GM21423 (cell line): Measurements from ENCODE around the gene MROH2A.

Experiments used
- ATAC-seq: cut with Tn5 transposase; IDR thresholded peaks from one replicate; pipeline ENCODE4 v1.9.1; 2021; ENCODE audit warnings: mild to moderate bottlenecking, moderate library complexity; ENCODE audit not compliant: unreplicated experiment

Gene MROH2A

DNA sequence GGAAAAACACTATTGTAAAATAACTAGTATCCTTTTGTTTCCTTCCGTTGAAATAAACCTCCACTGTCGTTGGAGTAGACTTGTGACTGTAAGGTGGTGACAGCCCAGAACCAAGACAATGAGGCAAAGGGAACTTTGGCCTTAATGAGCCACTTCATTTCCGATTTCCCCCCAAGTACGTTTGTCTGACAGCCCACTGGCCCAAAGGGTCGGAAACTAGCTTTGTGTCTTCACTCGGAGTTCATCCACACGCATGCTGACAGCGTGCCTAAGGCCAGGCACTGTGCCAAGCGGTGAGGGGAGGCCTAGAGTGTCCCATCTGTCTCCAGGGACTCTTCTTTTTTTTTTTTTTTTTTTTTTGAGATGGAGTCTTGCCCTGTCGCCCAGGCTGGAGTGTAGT lies 55.2 kb downstream of the MROH2A start:
- no peak for ATAC-seq

- ATAC-seq = no peak
Measured at GRCh38 chr2:233835230-233836186, 57.4 kb downstream of the MROH2A start.

GRCh38 chr2:233836359-233836758 lies 58.2 kb downstream of the MROH2A start:
- ATAC-seq = no peak

- no peak for ATAC-seq
Measured at GRCh38 chr2:233837694-233838229, 59.6 kb downstream of the MROH2A start.

- no peak for ATAC-seq
Measured at GRCh38 chr2:233838251-233838650, 60.1 kb downstream of the MROH2A start.

DNA sequence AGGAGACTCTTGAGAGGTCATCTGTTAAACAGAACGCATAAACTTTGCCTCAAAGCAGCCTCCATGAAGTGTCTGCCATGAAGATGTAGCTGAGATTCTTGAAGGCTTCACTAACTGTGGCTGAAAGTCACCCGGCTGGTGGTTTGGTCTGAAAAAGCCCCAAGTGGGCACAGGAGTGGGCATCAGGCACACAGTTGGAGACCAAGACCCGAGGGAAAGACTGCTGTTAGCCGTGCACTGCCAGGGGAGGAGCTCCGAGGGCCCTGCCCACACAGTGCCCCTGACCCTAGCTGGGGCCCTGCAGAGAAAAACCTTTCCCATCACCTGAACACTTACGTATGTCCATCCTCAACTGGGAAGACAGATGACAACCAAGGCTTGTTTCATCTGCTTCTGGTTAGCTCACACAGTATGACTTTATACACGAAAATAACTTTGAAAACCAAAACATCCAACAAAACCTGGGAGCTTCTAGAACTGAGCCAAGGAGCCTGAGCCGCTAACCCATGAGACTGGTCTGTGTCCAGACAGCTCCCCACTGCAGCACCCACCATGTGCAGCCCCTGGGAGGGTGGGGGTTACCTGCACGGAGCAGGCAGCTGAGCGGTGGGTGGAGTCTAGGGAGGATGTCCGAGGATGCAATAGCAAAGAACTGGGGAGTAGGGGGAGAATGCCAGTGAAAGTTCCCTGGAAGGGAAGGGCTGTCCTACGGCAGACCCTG lies 60.8 kb downstream of the MROH2A start:
- no peak for ATAC-seq

DNA sequence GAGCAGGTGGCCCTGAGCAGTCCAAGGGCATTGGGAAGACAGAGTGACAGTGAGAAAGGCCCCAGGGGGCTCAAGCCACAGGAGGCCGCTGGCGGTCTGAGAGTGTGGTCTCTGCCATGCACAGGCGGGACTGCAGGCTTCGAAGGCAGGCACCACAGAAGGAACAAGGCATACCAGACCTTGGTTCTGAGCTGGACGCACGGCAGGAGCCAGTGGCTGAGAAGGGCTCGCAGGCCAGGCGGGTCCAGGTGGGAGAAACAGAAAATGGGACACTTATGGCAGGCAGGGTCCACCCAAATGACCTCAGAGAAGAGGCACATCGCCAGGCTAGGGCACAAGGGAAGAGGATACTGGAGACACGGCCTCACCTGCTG lies 61.3 kb downstream of the MROH2A start:
- no peak for ATAC-seq

GRCh38 chr2:233840520-233840919 lies 62.4 kb downstream of the MROH2A start:
- no peak for ATAC-seq

- ATAC-seq = no peak
Measured at GRCh38 chr2:233841183-233841582, 63.1 kb downstream of the MROH2A start.

DNA sequence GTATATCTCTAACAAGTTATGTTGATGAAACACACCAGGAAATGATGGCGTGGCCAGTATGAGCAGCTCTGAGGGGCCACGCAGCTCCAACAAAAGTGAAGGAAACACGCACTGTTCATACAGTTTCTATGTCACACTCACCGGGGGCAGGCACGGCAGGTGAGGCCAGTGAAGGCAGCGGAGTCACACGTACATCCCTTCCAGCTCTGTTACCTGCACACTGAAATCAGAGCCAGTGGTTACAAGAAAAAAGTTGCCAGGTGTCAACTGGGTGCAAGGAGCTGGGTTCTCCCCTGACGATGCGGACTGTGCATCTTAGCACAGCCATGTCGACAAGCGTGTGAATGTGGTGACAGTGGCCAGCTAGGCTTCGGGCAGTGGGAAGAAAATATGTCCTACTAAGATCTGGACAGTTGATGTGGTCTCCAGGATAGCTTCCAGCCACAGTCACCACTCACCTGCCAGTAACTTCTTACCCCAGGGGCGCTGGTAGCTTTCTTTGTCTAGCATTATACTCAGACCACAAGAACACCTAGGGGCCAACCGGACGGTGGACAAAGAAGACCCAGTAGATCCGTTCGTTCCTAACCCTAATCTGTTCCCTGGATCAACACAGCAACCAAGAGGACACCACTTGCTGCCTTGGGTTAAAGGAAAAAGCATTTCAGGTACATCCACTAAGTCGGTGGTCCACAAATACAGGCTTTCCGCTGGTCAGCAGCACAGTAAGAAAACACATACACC lies 66.1 kb downstream of the MROH2A start:
- no peak for ATAC-seq

GRCh38 chr2:233844836-233845235 lies 66.7 kb downstream of the MROH2A start:
- ATAC-seq = no peak

GRCh38 chr2:233845301-233846060 lies 67.4 kb downstream of the MROH2A start:
- no peak for ATAC-seq

GRCh38 chr2:233846387-233847247 lies 68.5 kb downstream of the MROH2A start:
- no peak for ATAC-seq

DNA sequence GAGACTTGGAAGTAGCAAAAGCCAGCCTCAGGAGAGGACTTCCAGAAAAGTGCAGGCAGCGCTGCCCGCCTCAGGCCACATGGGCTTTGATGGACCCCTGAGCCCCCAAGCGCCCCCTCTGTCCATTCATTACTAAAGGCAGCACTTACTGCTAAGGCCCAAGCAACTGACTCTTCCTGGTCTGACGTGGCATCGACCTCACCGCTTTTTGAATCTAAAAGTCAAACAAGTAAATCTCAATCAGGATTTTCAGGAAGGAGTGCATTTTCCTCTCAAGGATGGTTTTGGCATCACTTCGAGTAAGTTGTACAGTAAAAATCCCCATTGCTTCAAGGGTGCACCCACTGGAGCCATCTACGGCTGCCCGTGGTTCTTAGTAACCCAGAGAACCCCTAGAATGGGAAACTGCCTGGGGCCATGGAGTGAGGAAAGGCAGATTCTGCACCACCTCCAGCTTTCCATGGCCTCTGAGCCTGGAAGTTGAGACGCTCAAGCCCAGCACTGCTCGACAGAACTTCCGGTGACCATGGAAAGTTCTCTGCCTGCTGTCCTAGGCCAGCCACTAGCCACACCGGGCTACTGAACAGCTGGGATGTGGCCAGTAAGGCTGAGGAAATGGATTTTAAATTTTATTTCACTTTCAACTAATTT lies 69.2 kb downstream of the MROH2A start:
- ATAC-seq = no peak

DNA sequence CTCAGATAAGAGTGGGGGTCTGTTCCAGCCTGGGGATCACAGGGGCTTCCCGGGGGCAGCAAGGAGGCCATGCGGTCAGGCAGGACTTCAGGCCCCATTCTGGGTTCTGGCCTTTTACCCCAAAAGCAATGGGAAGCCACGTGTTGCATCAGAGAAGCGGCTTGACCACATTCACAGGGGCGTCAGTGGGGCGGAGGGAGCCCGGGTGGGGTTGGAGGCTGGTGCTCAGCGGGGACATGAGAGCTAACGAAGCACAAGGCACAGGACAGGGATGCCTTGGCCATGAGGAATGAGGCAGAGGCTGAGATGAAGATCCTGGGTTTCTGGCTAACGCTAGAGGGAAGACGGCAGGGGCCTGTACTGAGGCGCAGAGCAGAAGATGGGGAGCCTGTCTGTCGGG lies 70.1 kb downstream of the MROH2A start:
- no peak for ATAC-seq

GRCh38 chr2:233849607-233850271 lies 71.6 kb downstream of the MROH2A start:
- no peak for ATAC-seq

- no peak for ATAC-seq
Measured at GRCh38 chr2:233850745-233851144, 72.6 kb downstream of the MROH2A start.

DNA sequence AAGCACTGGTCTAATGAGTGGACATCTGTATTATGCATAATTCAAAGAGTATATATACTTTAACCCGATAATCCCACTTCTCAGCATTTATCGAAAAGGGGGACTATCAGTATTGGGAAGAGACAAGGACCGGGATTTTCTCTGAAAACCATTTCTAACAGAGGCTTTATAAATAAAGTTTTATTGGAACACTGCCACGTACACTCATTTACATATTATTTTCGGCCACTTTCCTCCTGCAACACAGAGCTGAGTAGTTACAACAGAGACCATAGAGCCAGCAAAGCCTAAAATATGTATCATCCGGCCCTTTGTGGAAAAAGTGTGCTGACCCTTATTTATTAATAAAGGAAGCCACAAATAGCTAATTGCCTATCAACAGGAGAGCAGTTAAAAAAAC lies 73.0 kb downstream of the MROH2A start:
- ATAC-seq = no peak
